Gastrocnemius medialis (tissue), 4 donors: Measurements from ENCODE around the gene FBXW7.

Experiments used
- CTCF ChIP-seq, 5 experiments: fragments of 450-650 bp in 3 of 5; fragments of 200-600 bp in 2 of 5; sonication (generic) in 2 of 5; IDR thresholded peaks in 4 of 5; conservative IDR thresholded peaks in 1 of 5; 1 replicate in 4 of 5; 2 replicates in 1 of 5; pipeline ENCODE4 v1.5.1; 2016 to 2019; ENCODE audit warnings: antibody characterized with exemption in 5 of 5, mild to moderate bottlenecking in 3 of 5, moderate library complexity in 3 of 5
- POLR2A ChIP-seq, 2 donors: fragments of 450-650 bp; IDR thresholded peaks; one replicate each; pipeline ENCODE4 v1.6.1; 2017; ENCODE audit warnings: antibody characterized with exemption in 2 of 2, mild to moderate bottlenecking in 2 of 2, moderate library complexity in 2 of 2

GRCh38 chr4:152372444-152372843 lies 163.4 kb downstream of the FBXW7 start:
- no peak for TF ChIP-seq CTCF (IDR thresholded peaks at IDR 0.05 in 4 of 5, conservative IDR thresholded peaks at IDR 0.05 in 1 of 5)
- TF ChIP-seq POLR2A (IDR thresholded peaks at IDR 0.05) = no peak
